SU-DHL-6 (cell line): ENCODE data around the gene WNT7A.

Experiments used
- CTCF ChIP-seq: fragments of 200-600 bp; sonication (generic); IDR thresholded peaks from one replicate; pipeline ENCODE4 v1.5.1; 2017; ENCODE audit warnings: antibody characterized with exemption, mild to moderate bottlenecking, low read length, moderate library complexity; ENCODE audit not compliant: insufficient read depth, poor library complexity, severe bottlenecking
- EZH2phosphoT487 ChIP-seq: fragments of 200-600 bp; sonication (generic), shearing (Covaris generic); conservative IDR thresholded peaks from 2 replicates; pipeline ENCODE4 v1.6.1; 2018; ENCODE audit warnings: mild to moderate bottlenecking, antibody characterized with exemption, low read length, moderate library complexity, mixed read lengths

DNA sequence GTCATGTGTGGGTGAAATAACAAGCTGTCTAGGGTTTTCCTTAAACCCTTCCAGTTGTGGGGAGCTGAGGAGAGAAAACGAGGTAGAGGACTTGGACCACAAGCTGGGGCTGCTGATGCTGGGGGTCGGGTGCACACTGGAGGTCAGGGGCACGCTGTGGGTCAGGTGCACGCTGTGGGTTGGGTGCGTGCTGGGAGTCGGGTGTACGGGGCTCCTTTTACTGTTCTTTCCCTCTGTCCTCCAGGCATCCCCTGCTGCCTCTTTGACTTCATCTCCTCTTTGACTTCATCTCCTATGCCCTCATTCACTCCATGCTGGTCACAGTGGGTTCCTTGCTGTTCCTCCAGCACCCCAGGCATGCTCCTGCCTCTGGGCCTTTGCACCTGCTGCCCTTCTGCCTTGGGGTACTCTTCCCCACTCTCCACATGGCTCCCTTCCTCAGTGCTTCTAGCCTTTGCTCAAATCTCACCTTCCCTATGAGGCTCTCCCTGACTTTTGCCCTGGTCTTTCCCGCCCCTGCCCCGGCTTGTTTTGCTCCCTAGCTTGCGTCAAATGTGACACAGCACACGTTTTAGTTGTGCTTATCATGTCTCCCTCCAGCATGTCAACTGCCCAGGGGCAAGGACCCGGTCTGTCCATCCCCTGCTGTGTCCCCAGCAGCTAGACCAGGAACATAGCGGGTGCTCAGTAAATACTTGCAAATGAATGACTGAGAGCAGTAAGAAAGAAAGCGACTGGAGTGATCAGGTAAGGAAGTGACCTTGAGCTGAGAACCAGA lies 45.4 kb downstream of the WNT7A start:
- no peak for TF ChIP-seq CTCF
- TF ChIP-seq EZH2phosphoT487: no peak
